IPS-18c (cell line): Measurements from ENCODE around the gene KRTAP12-1.
"Not testable (repeated sequence)": the region's sequence is repeated elsewhere in the genome, so short reads cannot be mapped to it uniquely, and the experiment has no call there.

Experiments used
- H3K4me3 ChIP-seq: 2 replicates; pipeline ENCODE4 v1.7.0; 2013; ENCODE audit warnings: low read depth, mild to moderate bottlenecking, low read length, moderate library complexity; ENCODE audit not compliant: insufficient read depth
- H3K9me3 ChIP-seq: one replicate; pipeline ENCODE4 v1.6.1; 2013; ENCODE audit warnings: mild to moderate bottlenecking, low read length, moderate library complexity; ENCODE audit not compliant: control insufficient read depth, insufficient read depth

Gene KRTAP12-1

GRCh38 chr21:44640761-44641160 is 41.2 kb downstream of the KRTAP12-1 start:
- Histone ChIP-seq H3K9me3 (no peaks in the 10 kb centered on the region), H3K4me3 (no peak overlapping the region)

- Histone ChIP-seq H3K9me3 (no peaks in the 10 kb centered on the region), H3K4me3 (no peak overlapping the region)
Measured at GRCh38 chr21:44639331-44639655, 42.7 kb downstream of the KRTAP12-1 start.

GRCh38 chr21:44638506-44639330 is 43.2 kb downstream of the KRTAP12-1 start:
- H3K9me3 ChIP-seq, H3K4me3 ChIP-seq: not testable (repeated sequence)

- not testable (repeated sequence) for H3K9me3 ChIP-seq, H3K4me3 ChIP-seq
Measured at GRCh38 chr21:44637851-44638348, 44.1 kb downstream of the KRTAP12-1 start.

GRCh38 chr21:44637018-44637850 is 44.7 kb downstream of the KRTAP12-1 start, which contains the start of gene KRTAP10-10:
Gene KRTAP10-10 (plus strand): TSS chr21:44637356. CDS start chr21:44637418, 62 bp downstream.
- no peak within 1 kb of the TSS for H3K4me3 ChIP-seq
- no peaks in the 10 kb centered on the region for H3K9me3 ChIP-seq

GRCh38 chr21:44636209-44637017 is 45.5 kb downstream of the KRTAP12-1 start:
- no peak overlapping the region for H3K4me3 ChIP-seq
- no peaks in the 10 kb centered on the region for H3K9me3 ChIP-seq

- Histone ChIP-seq H3K4me3 (no peak overlapping the region), H3K9me3 (peaks cover 2% of the 10 kb centered on the region)
Measured at GRCh38 chr21:44632067-44632466, 49.9 kb downstream of the KRTAP12-1 start.
